Hepatocyte (in vitro differentiated cells): Measurements from ENCODE around the gene PITHD1. TPM values are rescaled to one million over a fixed set of nuclear protein-coding genes. Genes with fewer than 3 reads are reported as not detected.
"Not testable (repeated sequence)": the region's sequence is repeated elsewhere in the genome, so short reads cannot be mapped to it uniquely, and the experiment has no call there.

Source experiments
- DNase-seq: peaks from one replicate; pipeline ENCODE4 v3.0.0-alpha.2; 2016; ENCODE audit warnings: low spot score
- H2AFZ ChIP-seq: fragments of 200-600 bp; sonication (generic); 2 replicates; pipeline ENCODE4 v1.6.0; 2016; ENCODE audit warnings: antibody characterized with exemption, mild to moderate bottlenecking
- H3K27ac ChIP-seq: fragments of 200-600 bp; sonication (generic); 2 replicates; pipeline ENCODE4 v1.5.1; 2016; ENCODE audit warnings: mild to moderate bottlenecking
- H3K27me3 ChIP-seq: fragments of 200-600 bp; sonication (generic); 2 replicates; pipeline ENCODE4 v1.6.1; 2016
- H3K36me3 ChIP-seq: fragments of 200-600 bp; sonication (generic); replicated peaks from 2 replicates; pipeline ENCODE4 v1.5.1; 2016; ENCODE audit warnings: low read depth; ENCODE audit not compliant: insufficient read depth
- H3K4me1 ChIP-seq: fragments of 200-600 bp; sonication (generic); 2 replicates; pipeline ENCODE4 v1.5.1; 2016; ENCODE audit warnings: mild to moderate bottlenecking, moderate library complexity; ENCODE audit not compliant: insufficient read depth
- H3K4me2 ChIP-seq: fragments of 200-600 bp; sonication (generic); 2 replicates; pipeline ENCODE4 v1.6.0; 2016
- H3K4me3 ChIP-seq: fragments of 200-600 bp; sonication (generic); 2 replicates; pipeline ENCODE4 v1.5.1; 2016; ENCODE audit warnings: mild to moderate bottlenecking
- H3K79me2 ChIP-seq: fragments of 200-600 bp; sonication (generic); 2 replicates; pipeline ENCODE4 v1.6.0; 2017; ENCODE audit warnings: mild to moderate bottlenecking
- H3K9me2 ChIP-seq: fragments of 200-600 bp; sonication (generic); replicated peaks from 2 replicates; pipeline ENCODE4 v1.6.0; 2017; ENCODE audit warnings: mild to moderate bottlenecking; ENCODE audit not compliant: insufficient read depth
- H3K9me3 ChIP-seq: fragments of 200-600 bp; sonication (generic); 2 replicates; pipeline ENCODE4 v1.5.1; 2016; ENCODE audit warnings: low read depth, mild to moderate bottlenecking
- H4K20me1 ChIP-seq: fragments of 200-600 bp; sonication (generic); 2 replicates; pipeline ENCODE4 v1.6.0; 2016; ENCODE audit warnings: mild to moderate bottlenecking; ENCODE audit not compliant: insufficient read depth, poor library complexity, severe bottlenecking
- EZH2 ChIP-seq: fragments of 200-600 bp; sonication (generic); IDR thresholded peaks from 2 replicates; pipeline ENCODE4 v1.6.1; 2016; ENCODE audit warnings: antibody characterized with exemption, mild to moderate bottlenecking, borderline replicate concordance
- EZH2phosphoT487 ChIP-seq: fragments of 200-600 bp; sonication (generic); IDR thresholded peaks from one replicate; pipeline ENCODE4 v1.6.1; 2018; ENCODE audit warnings: antibody characterized with exemption, mild to moderate bottlenecking, low read depth, moderate library complexity; ENCODE audit not compliant: unreplicated experiment, severe bottlenecking
- WGBS: methylation state at CpG from one replicate; pipeline ENCODE4 v1.1.6; 2016; ENCODE audit warnings: low lambda C conversion rate; ENCODE audit errors: missing lambda C conversion rate; 5-methylcytosine and 5-hydroxymethylcytosine counted together
- polyA plus RNA-seq: library from polyadenylated mRNA; unstranded; fragments of >200 nt; fragmentation: Nextera tagmentation; extraction: Ambion mirVana; gene quantifications from 2 replicates; pipeline ENCODE4 v1.2.1, GENCODE V29; 2016
- total RNA-seq: library from RNA; depleted of rRNA; stranded (reverse); fragments of >200 nt; gene quantifications from 2 replicates; pipeline ENCODE4 v1.2.3, GENCODE V29; 2014
- TF ChIP-seq, protein P1 (sequence below): fragments of 200-600 bp; sonication (generic); IDR thresholded peaks from 2 replicates; pipeline ENCODE4 v1.5.1; 2016; ENCODE audit warnings: antibody characterized with exemption, mild to moderate bottlenecking; ENCODE audit not compliant: poor library complexity

Gene PITHD1
- total and polyA plus RNA-seq, 2 experiments from 2014 or later: 29.3 to 49.4 TPM

- Histone ChIP-seq H4K20me1 (no peaks in the 10 kb centered on the region), H3K4me3 (peak within 1 kb of the TSS; percentile 74), H3K27me3 (no peaks in the 10 kb centered on the region), H3K4me1 (peaks cover 8% of the 10 kb centered on the region), H3K4me2 (peak within 1 kb of the TSS; percentile 79), H3K36me3 (no peaks in the 10 kb centered on the region), H2AFZ (peak within 1 kb of the TSS; percentile 93), H3K9me2 (no peaks in the 10 kb centered on the region), H3K9me3 (no peaks in the 10 kb centered on the region), H3K79me2 (peaks cover 18% of the 10 kb centered on the region), H3K27ac (peak within 1 kb of the TSS; percentile 97)
- TF ChIP-seq EZH2: no peak
- TF ChIP-seq, protein P1, sequence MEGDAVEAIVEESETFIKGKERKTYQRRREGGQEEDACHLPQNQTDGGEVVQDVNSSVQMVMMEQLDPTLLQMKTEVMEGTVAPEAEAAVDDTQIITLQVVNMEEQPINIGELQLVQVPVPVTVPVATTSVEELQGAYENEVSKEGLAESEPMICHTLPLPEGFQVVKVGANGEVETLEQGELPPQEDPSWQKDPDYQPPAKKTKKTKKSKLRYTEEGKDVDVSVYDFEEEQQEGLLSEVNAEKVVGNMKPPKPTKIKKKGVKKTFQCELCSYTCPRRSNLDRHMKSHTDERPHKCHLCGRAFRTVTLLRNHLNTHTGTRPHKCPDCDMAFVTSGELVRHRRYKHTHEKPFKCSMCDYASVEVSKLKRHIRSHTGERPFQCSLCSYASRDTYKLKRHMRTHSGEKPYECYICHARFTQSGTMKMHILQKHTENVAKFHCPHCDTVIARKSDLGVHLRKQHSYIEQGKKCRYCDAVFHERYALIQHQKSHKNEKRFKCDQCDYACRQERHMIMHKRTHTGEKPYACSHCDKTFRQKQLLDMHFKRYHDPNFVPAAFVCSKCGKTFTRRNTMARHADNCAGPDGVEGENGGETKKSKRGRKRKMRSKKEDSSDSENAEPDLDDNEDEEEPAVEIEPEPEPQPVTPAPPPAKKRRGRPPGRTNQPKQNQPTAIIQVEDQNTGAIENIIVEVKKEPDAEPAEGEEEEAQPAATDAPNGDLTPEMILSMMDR: no peak
- no peak for TF ChIP-seq EZH2phosphoT487
- WGBS: 2% methylated on average over 28 of the region's 42 CpGs
- peak; percentile 97 for DNase-seq
These were observed 47.0 kb downstream of the PITHD1 start, which contains the start of gene HMGCL for GRCh38 chr1:23825076-23825761. HMGCL (minus strand) TSS chr1:23825429; CDS start chr1:23825415, 14 bp downstream.

- H3K4me2 ChIP-seq: peak overlapping the region; percentile 73
- H2AFZ ChIP-seq: peak overlapping the region; percentile 93
- no peak for DNase-seq
- no peaks in the 10 kb centered on the region for H3K9me2 ChIP-seq
- peaks cover 8% of the 10 kb centered on the region for H3K4me1 ChIP-seq
- H3K27me3 ChIP-seq: no peaks in the 10 kb centered on the region
- H4K20me1 ChIP-seq: no peaks in the 10 kb centered on the region
- TF ChIP-seq, protein P1: no peak
- TF ChIP-seq EZH2phosphoT487: no peak
- no peak for TF ChIP-seq EZH2
- H3K79me2 ChIP-seq: peaks cover 16% of the 10 kb centered on the region
- no peaks in the 10 kb centered on the region for H3K9me3 ChIP-seq
- no peak overlapping the region for H3K4me3 ChIP-seq
- H3K36me3 ChIP-seq: no peaks in the 10 kb centered on the region
- peak overlapping the region; percentile 97 for H3K27ac ChIP-seq
- 71% methylated on average over 24 of the region's 24 CpGs for WGBS
These were observed 47.7 kb downstream of the PITHD1 start for GRCh38 chr1:23825762-23826522.

DNA sequence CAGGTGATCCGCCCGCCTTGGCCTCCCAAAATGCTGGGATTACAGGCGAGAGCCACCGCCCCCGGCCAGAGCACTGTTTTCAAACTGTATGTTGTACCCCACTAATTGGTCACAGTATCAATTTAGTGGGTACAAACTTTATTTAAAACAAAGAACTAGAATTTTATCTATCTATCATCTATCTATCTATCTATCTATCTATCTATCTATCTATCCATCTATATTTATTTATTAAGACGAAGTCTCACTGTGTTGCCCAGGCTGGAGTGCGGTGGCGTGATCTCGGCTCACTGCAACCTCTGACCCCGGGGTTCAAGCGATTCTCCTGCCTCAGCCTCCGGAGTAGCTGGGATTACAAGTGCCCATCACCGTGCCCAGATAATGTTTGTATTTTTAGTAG is 48.4 kb downstream of the PITHD1 start:
- H3K9me2 ChIP-seq, H3K9me3 ChIP-seq, H2AFZ ChIP-seq, H3K27ac ChIP-seq, H3K27me3 ChIP-seq, DNase-seq, H3K4me2 ChIP-seq, H3K4me1 ChIP-seq, H3K4me3 ChIP-seq, H3K36me3 ChIP-seq, H4K20me1 ChIP-seq: not testable (repeated sequence)
- peaks cover 16% of the 10 kb centered on the region for H3K79me2 ChIP-seq
- WGBS: 98% methylated on average over 13 of the region's 13 CpGs

DNA sequence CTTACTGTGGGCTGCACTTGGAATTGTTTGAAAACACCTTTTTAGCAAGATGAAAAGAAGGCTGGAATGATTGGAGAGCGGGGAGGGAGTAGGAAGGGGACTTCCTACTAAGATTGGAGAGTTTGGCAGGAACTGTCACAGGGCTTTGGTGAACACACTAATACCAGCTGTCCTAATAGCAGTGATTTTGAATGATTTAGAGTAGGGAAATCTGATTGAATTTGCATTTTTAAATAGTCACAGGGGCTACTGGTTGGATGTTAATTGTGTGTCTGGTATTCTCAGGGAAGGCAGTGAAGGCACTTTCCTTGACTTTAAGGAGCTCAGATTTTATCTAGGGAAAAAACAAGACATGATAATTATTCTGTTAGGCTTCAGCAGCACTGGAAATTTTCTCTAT is 49.5 kb downstream of the PITHD1 start:
- DNase-seq: no peak
- 86% methylated on average over 1 of the region's 1 CpG for WGBS
- H3K4me1 ChIP-seq: peaks cover 8% of the 10 kb centered on the region
- H3K79me2 ChIP-seq: peaks cover 14% of the 10 kb centered on the region
- H3K27ac ChIP-seq: no peak overlapping the region
- H3K4me2 ChIP-seq: no peak overlapping the region
- no peaks in the 10 kb centered on the region for H3K36me3 ChIP-seq
- H2AFZ ChIP-seq: no peak overlapping the region
- H4K20me1 ChIP-seq: no peaks in the 10 kb centered on the region
- TF ChIP-seq, protein P1: no peak
- TF ChIP-seq EZH2phosphoT487 (no peak), EZH2 (no peak)
- no peaks in the 10 kb centered on the region for H3K27me3 ChIP-seq
- no peaks in the 10 kb centered on the region for H3K9me3 ChIP-seq
- H3K4me3 ChIP-seq: no peak overlapping the region
- no peaks in the 10 kb centered on the region for H3K9me2 ChIP-seq

- H3K27me3 ChIP-seq, H3K4me3 ChIP-seq, H3K4me1 ChIP-seq, H4K20me1 ChIP-seq, H3K9me3 ChIP-seq, H3K4me2 ChIP-seq, H3K36me3 ChIP-seq, H3K79me2 ChIP-seq, H2AFZ ChIP-seq, H3K27ac ChIP-seq, H3K9me2 ChIP-seq, DNase-seq: not testable (repeated sequence)
- WGBS: 83% methylated on average over 6 of the region's 6 CpGs
These were observed 55.9 kb downstream of the PITHD1 start for GRCh38 chr1:23834156-23834555.
